Parathyroid adenoma (tissue), 2 donors: ENCODE measurements around the gene PIWIL1.

Source experiments
- H2AFZ ChIP-seq: fragments of 300-600 bp; sonication (generic); one replicate; pipeline ENCODE4 v1.7.0; 2017; ENCODE audit warnings: antibody characterized with exemption, mild to moderate bottlenecking
- H3K27ac ChIP-seq: fragments of 300-600 bp; sonication (generic); one replicate; pipeline ENCODE4 v1.7.0; 2017
- H3K27me3 ChIP-seq: fragments of 300-600 bp; sonication (generic); one replicate; pipeline ENCODE4 v1.7.0; 2017; ENCODE audit warnings: low read length; ENCODE audit not compliant: control insufficient read depth, insufficient read depth
- H3K36me3 ChIP-seq: fragments of 300-600 bp; sonication (generic); one replicate; pipeline ENCODE4 v1.7.0; 2017; ENCODE audit warnings: low read length; ENCODE audit not compliant: control insufficient read depth, insufficient read depth
- H3K4me1 ChIP-seq: fragments of 300-600 bp; sonication (generic); one replicate; pipeline ENCODE4 v1.7.0; 2017; ENCODE audit warnings: control low read depth
- H3K4me2 ChIP-seq: fragments of 300-600 bp; sonication (generic); one replicate; pipeline ENCODE4 v1.7.0; 2017; ENCODE audit warnings: low read length
- H3K4me3 ChIP-seq: fragments of 300-600 bp; sonication (generic); one replicate; pipeline ENCODE4 v1.7.0; 2017; ENCODE audit warnings: low read depth, low read length
- H3K79me2 ChIP-seq: fragments of 300-600 bp; sonication (generic); one replicate; pipeline ENCODE4 v1.7.0; 2017; ENCODE audit warnings: control low read depth
- H3K9ac ChIP-seq: fragments of 300-600 bp; sonication (generic); one replicate; pipeline ENCODE4 v1.7.0; 2017; ENCODE audit warnings: mild to moderate bottlenecking
- H3K9me3 ChIP-seq: fragments of 300-600 bp; sonication (generic); one replicate; pipeline ENCODE4 v1.7.0; 2017; ENCODE audit warnings: low read length; ENCODE audit not compliant: control insufficient read depth
- TF ChIP-seq, protein P1 (sequence below): fragments of 300-600 bp; sonication (generic); IDR thresholded peaks from one replicate; pipeline ENCODE4 v1.7.0; 2017; ENCODE audit warnings: antibody characterized with exemption, mild to moderate bottlenecking
- donor health status: primary hyperparathyroidism.

The PIWIL1 gene

DNA sequence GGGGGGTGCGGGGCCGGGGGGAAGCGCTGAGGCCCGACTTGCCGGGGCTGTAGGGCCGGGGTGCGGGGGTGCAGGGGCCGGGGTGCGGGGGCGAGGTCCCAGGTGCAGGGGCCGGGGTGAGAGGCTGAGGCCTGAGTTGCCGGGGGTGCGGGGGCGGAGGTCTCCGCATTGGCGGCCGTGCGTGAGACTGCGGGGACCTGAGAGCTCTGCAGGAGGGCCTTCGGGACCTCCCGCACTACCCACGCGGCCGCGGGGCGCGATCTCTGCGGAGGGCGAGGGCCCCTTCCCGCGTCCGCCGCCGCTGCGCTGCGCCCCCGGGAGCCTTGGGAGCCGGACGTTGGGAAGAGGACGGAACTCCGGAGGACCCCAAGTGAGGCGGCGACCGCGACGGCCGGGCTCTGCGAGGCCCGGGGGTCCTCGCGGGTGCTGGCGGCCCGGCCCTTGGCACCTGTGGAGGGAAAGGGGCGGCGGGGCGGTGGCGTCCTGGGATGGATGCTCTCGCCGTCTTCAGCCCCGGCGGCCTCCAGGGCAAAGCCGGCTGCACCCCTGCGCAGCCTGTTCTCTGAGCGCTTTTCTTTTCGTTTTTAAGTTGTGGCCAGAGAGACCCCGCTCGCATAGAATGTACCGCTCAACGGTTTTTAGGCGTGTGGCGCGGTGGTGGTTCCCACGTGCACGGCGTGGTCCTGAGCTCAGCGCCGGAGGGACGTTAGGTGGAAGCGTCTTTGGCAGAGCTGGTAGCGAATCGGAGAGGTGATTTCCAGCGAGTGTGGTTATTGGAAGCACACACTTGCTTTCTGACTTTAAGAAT, 1.3 kb downstream of the PIWIL1 start:
- Histone ChIP-seq H3K27ac (no peak overlapping the region), H3K9me3 (no peaks in the 10 kb centered on the region), H3K4me3 (no peak overlapping the region), H3K4me2 (no peak overlapping the region), H3K27me3 (no peaks in the 10 kb centered on the region), H3K79me2 (no peaks in the 10 kb centered on the region), H3K9ac (no peak overlapping the region), H3K4me1 (no peaks in the 10 kb centered on the region), H2AFZ (no peak overlapping the region), H3K36me3 (no peaks in the 10 kb centered on the region)
- TF ChIP-seq, protein P1, sequence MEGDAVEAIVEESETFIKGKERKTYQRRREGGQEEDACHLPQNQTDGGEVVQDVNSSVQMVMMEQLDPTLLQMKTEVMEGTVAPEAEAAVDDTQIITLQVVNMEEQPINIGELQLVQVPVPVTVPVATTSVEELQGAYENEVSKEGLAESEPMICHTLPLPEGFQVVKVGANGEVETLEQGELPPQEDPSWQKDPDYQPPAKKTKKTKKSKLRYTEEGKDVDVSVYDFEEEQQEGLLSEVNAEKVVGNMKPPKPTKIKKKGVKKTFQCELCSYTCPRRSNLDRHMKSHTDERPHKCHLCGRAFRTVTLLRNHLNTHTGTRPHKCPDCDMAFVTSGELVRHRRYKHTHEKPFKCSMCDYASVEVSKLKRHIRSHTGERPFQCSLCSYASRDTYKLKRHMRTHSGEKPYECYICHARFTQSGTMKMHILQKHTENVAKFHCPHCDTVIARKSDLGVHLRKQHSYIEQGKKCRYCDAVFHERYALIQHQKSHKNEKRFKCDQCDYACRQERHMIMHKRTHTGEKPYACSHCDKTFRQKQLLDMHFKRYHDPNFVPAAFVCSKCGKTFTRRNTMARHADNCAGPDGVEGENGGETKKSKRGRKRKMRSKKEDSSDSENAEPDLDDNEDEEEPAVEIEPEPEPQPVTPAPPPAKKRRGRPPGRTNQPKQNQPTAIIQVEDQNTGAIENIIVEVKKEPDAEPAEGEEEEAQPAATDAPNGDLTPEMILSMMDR, result no peak

DNA sequence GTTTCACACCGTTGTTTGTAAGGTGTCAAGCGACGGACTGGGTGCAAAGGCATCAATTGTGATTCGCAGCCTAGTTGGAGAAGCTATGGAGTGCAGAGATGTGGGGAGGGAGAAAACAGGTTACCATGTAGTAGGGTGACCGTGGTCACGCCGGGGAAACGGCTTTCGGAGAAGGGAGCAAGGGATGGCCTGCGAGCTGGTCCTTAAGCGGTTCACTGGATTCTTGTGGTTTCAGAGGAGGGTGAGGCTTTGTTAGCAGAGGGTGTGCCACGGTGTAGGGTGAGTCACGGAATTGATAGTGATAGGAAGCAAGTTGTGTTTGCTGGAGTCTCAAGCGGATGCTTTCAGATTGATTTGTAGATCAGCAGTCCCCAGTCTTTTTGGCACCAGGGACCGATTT, 2.3 kb downstream of the PIWIL1 start:
- Histone ChIP-seq H3K9ac (no peak overlapping the region), H3K9me3 (no peaks in the 10 kb centered on the region), H3K79me2 (no peaks in the 10 kb centered on the region), H3K4me2 (no peak overlapping the region), H3K27ac (no peak overlapping the region), H3K27me3 (no peaks in the 10 kb centered on the region), H3K36me3 (no peaks in the 10 kb centered on the region), H2AFZ (no peak overlapping the region), H3K4me3 (no peak overlapping the region), H3K4me1 (no peaks in the 10 kb centered on the region)
- TF ChIP-seq, protein P1, result no peak

GRCh38 chr12:130342442-130342841, 4.8 kb downstream of the PIWIL1 start:
- no peak overlapping the region for H3K9ac ChIP-seq
- TF ChIP-seq, protein P1, result no peak

DNA sequence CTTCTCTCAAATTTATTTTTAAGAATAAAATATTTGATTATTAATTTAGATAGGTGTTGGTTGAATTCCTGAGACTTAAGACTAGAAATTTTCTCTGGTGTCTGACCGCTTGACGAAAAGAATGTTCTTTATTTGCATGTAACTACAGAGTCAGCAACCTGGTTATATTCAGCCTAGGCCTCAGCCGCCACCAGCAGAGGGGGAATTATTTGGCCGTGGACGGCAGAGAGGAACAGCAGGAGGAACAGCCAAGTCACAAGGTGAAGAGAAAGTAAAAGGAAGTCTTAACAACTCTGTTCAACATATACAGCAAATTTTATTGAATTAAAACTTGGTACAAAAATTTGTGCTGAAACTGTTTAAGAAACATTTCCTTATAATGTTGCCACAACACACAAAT, 5.2 kb downstream of the PIWIL1 start:
- Histone ChIP-seq H3K27me3 (no peaks in the 10 kb centered on the region), H3K4me2 (no peak overlapping the region), H3K4me3 (no peak overlapping the region), H3K36me3 (no peaks in the 10 kb centered on the region), H3K9ac (no peak overlapping the region), H3K79me2 (no peaks in the 10 kb centered on the region), H3K27ac (no peak overlapping the region), H2AFZ (no peak overlapping the region), H3K4me1 (no peaks in the 10 kb centered on the region), H3K9me3 (no peaks in the 10 kb centered on the region)
- TF ChIP-seq, protein P1, result no peak

More at GRCh38 chr12:130342442-130342841, 4.8 kb downstream of the PIWIL1 start:
- Histone ChIP-seq H3K36me3 (no peaks in the 10 kb centered on the region), H3K27ac (no peak overlapping the region), H3K9me3 (no peaks in the 10 kb centered on the region), H3K27me3 (no peaks in the 10 kb centered on the region), H3K4me3 (no peak overlapping the region), H3K4me1 (no peaks in the 10 kb centered on the region), H2AFZ (no peak overlapping the region), H3K79me2 (no peaks in the 10 kb centered on the region), H3K4me2 (no peak overlapping the region)

DNA sequence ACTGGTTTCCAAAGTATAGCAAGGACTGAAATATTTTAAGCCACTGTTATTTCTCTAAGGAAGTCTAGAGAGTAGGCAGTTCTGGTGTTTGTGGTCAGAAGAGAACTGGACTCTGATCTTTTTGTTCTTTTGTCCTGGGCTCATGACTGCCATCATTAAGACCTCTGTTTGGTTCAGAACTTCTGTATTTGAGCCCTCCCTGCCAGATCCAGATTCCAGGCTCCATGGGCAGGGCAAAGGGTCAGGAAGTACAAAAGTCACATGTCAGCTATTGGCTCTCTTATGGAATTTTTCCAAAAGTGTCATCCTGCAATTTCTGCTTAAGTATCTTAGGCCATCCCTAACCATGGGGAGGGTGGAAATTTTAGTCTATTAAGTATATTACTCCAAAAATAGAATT, 6.8 kb downstream of the PIWIL1 start:
- no peaks in the 10 kb centered on the region for H3K27me3 ChIP-seq
- H3K4me1 ChIP-seq, result no peaks in the 10 kb centered on the region
- TF ChIP-seq, protein P1, result no peak
- H2AFZ ChIP-seq, result no peak overlapping the region
- H3K4me2 ChIP-seq, result no peak overlapping the region
- no peaks in the 10 kb centered on the region for H3K79me2 ChIP-seq
- no peak overlapping the region for H3K27ac ChIP-seq
- H3K9ac ChIP-seq, result no peak overlapping the region
- no peaks in the 10 kb centered on the region for H3K9me3 ChIP-seq
- no peak overlapping the region for H3K4me3 ChIP-seq
- no peaks in the 10 kb centered on the region for H3K36me3 ChIP-seq
